IMR-90 (cell line): ENCODE measurements around the gene CCDC167. TPM values are rescaled to one million over a fixed set of nuclear protein-coding genes. Genes with fewer than 3 reads are reported as not detected.

ENCODE experiments used
- ATAC-seq: fragments of 200-7000 bp; cut with Tn5 transposase; 2 replicates; pipeline ENCODE4 v1.9.1; 2020; ENCODE audit warnings: low read depth, mild to moderate bottlenecking, moderate library complexity
- BruUV-seq: library from RNA; stranded (reverse); fragments of 400-500 nt; replicated peaks from 2 replicates; lab custom pipeline; 2021; lab: Mats Ljungman, UMichigan
- CTCF ChIA-PET: fragments of 300-600 bp; formaldehyde crosslinking; extraction: SDS; loops from one replicate; lab custom pipeline; 2021; ENCODE audit warnings: antibody characterized with exemption; lab: Yijun Ruan, JAX
- POLR2A ChIA-PET: fragments of 300-600 bp; sonication (Branson Sonifier 250); formaldehyde crosslinking; loops from one replicate; lab custom pipeline; 2022; ENCODE audit warnings: antibody characterized with exemption; ENCODE audit not compliant: unreplicated experiment; lab: Charles Lee
- DNase-seq: peaks from one replicate; pipeline ENCODE4 v3.0.0; 2013
- H2AFZ ChIP-seq: replicated peaks from 2 replicates; pipeline ENCODE3; 2013; ENCODE audit warnings: low read length, mild to moderate bottlenecking; ENCODE audit not compliant: poor library complexity
- H2AK5ac ChIP-seq: 2 replicates; pipeline ENCODE4 v1.6.1; 2013; ENCODE audit warnings: low read depth, low read length, inconsistent platforms
- H2AK9ac ChIP-seq: replicated peaks from 2 replicates; pipeline ENCODE3; 2013; ENCODE audit warnings: mild to moderate bottlenecking, low read depth, low read length, moderate library complexity; ENCODE audit not compliant: poor library complexity
- H2BK120ac ChIP-seq: 2 replicates; pipeline ENCODE4 v1.6.1; 2013; ENCODE audit warnings: low read depth, low read length, inconsistent platforms
- H2BK15ac ChIP-seq: 3 replicates; pipeline ENCODE4 v1.6.1; 2013; ENCODE audit warnings: low read depth, low read length, inconsistent platforms
- H2BK20ac ChIP-seq: 2 replicates; pipeline ENCODE4 v1.6.1; 2013; ENCODE audit warnings: low read depth, mild to moderate bottlenecking, inconsistent platforms, low read length, moderate library complexity
- H2BK5ac ChIP-seq: 2 replicates; pipeline ENCODE4 v1.6.1; 2013; ENCODE audit warnings: mild to moderate bottlenecking, low read depth, low read length, inconsistent platforms; ENCODE audit not compliant: poor library complexity, severe bottlenecking
- H3K14ac ChIP-seq: replicated peaks from 2 replicates; pipeline ENCODE4 v1.6.1; 2013; ENCODE audit warnings: low read depth, low read length, inconsistent platforms
- H3K18ac ChIP-seq: 2 replicates; pipeline ENCODE4 v1.6.1; 2013; ENCODE audit warnings: low read depth, low read length, control low read depth
- H3K23ac ChIP-seq: 2 replicates; pipeline ENCODE4 v1.6.1; 2013; ENCODE audit warnings: low read depth, low read length, inconsistent platforms
- H3K27ac ChIP-seq: 2 replicates; pipeline ENCODE4 v1.5.1; 2013; ENCODE audit warnings: mild to moderate bottlenecking, control low read depth, low read length; ENCODE audit not compliant: insufficient read depth
- H3K27me3 ChIP-seq: 2 replicates; pipeline ENCODE4 v1.6.1; 2013; ENCODE audit warnings: low read length; ENCODE audit not compliant: control insufficient read depth, insufficient read depth
- H3K36me3 ChIP-seq: 2 replicates; pipeline ENCODE4 v1.6.1; 2013; ENCODE audit warnings: low read length, mixed read lengths; ENCODE audit not compliant: control insufficient read depth, insufficient read depth
- H3K4ac ChIP-seq: 2 replicates; pipeline ENCODE4 v1.6.1; 2013; ENCODE audit warnings: low read depth, low read length, inconsistent platforms
- H3K4me1 ChIP-seq: 2 replicates; pipeline ENCODE4 v1.6.1; 2013; ENCODE audit warnings: low read length, mixed read lengths; ENCODE audit not compliant: control insufficient read depth, insufficient read depth
- H3K4me2 ChIP-seq: 2 replicates; pipeline ENCODE4 v1.6.1; 2013; ENCODE audit warnings: low read depth, mild to moderate bottlenecking, control low read depth, low read length, moderate library complexity
- H3K4me3 ChIP-seq: 2 replicates; pipeline ENCODE4 v1.5.1; 2013; ENCODE audit warnings: low read depth, mild to moderate bottlenecking, control low read depth, low read length, moderate library complexity; ENCODE audit not compliant: insufficient read depth
- H3K56ac ChIP-seq: 2 replicates; pipeline ENCODE4 v1.6.1; 2013; ENCODE audit warnings: low read length, inconsistent platforms; ENCODE audit not compliant: insufficient read depth; ENCODE audit errors: extremely low read depth
- H3K79me1 ChIP-seq, 2 experiments: 2 replicates each; pipeline ENCODE4 v1.6.1; 2013; ENCODE audit warnings: low read length in 2 of 2, inconsistent platforms in 1 of 2, low read depth in 1 of 2
- H3K9ac ChIP-seq: 2 replicates; pipeline ENCODE4 v1.6.1; 2013; ENCODE audit warnings: low read depth, low read length, control low read depth
- H3K9me1 ChIP-seq: 2 replicates; pipeline ENCODE4 v1.6.1; 2013; ENCODE audit warnings: low read length, inconsistent platforms; ENCODE audit not compliant: insufficient read depth
- H3K9me3 ChIP-seq: 2 replicates; pipeline ENCODE4 v1.6.1; 2013; ENCODE audit warnings: low read length; ENCODE audit not compliant: control insufficient read depth, insufficient read depth
- H4K20me1 ChIP-seq: 2 replicates; pipeline ENCODE4 v1.6.1; 2013; ENCODE audit warnings: low read length, inconsistent platforms; ENCODE audit not compliant: insufficient read depth
- H4K5ac ChIP-seq: 2 replicates; pipeline ENCODE4 v1.6.1; 2013; ENCODE audit warnings: mild to moderate bottlenecking, low read depth, low read length, control low read depth
- H4K8ac ChIP-seq, 2 experiments: 2 replicates each; pipeline ENCODE4 v1.6.1; 2013; ENCODE audit warnings: low read depth in 2 of 2, low read length in 2 of 2, control low read depth in 1 of 2, inconsistent platforms in 1 of 2
- H4K91ac ChIP-seq: 2 replicates; pipeline ENCODE4 v1.6.1; 2013; ENCODE audit warnings: low read depth, low read length, inconsistent platforms; ENCODE audit not compliant: insufficient read depth
- BHLHE40 ChIP-seq: fragments of 150-350 bp; IDR thresholded peaks from 2 replicates; pipeline ENCODE4 v1.6.1; 2016; ENCODE audit warnings: mild to moderate bottlenecking, low read depth, low read length
- CEBPB ChIP-seq: IDR thresholded peaks from 2 replicates; pipeline ENCODE4 v1.6.1; 2012; ENCODE audit warnings: low read depth, low read length, improper control_type of control experiment
- CHD1 ChIP-seq: IDR thresholded peaks from 2 replicates; pipeline ENCODE4 v1.6.1; 2012; ENCODE audit warnings: low read depth, low read length, improper control_type of control experiment
- FOS ChIP-seq: fragments of 150-350 bp; IDR thresholded peaks from 2 replicates; pipeline ENCODE4 v1.6.1; 2016; ENCODE audit warnings: low read depth, low read length
- MAFK ChIP-seq: IDR thresholded peaks from 2 replicates; pipeline ENCODE4 v1.6.1; 2012; ENCODE audit warnings: low read depth, low read length, improper control_type of control experiment
- MAZ ChIP-seq: IDR thresholded peaks from 2 replicates; pipeline ENCODE4 v1.6.1; 2012; ENCODE audit warnings: low read depth, mild to moderate bottlenecking, low read length, improper control_type of control experiment, moderate library complexity, borderline replicate concordance
- MXI1 ChIP-seq: IDR thresholded peaks from 2 replicates; pipeline ENCODE4 v1.6.1; 2012; ENCODE audit warnings: low read depth, mild to moderate bottlenecking, low read length, moderate library complexity, borderline replicate concordance
- NFE2L2 ChIP-seq: fragments of 150-350 bp; IDR thresholded peaks from 2 replicates; pipeline ENCODE4 v1.6.1; 2016; ENCODE audit warnings: low read depth, mild to moderate bottlenecking, low read length
- POLR2A ChIP-seq: IDR thresholded peaks from 2 replicates; pipeline ENCODE4 v1.6.1; 2012; ENCODE audit warnings: mild to moderate bottlenecking, low read depth, low read length
- RCOR1 ChIP-seq: IDR thresholded peaks from 2 replicates; pipeline ENCODE4 v1.6.1; 2012; ENCODE audit warnings: mild to moderate bottlenecking, low read length, improper control_type of control experiment; ENCODE audit not compliant: insufficient replicate concordance
- RFX5 ChIP-seq: IDR thresholded peaks from 2 replicates; pipeline ENCODE4 v1.8.0; 2012; ENCODE audit warnings: low read depth, mild to moderate bottlenecking, low read length, moderate library complexity
- SMC3 ChIP-seq: fragments of 150-350 bp; IDR thresholded peaks from 2 replicates; pipeline ENCODE4 v1.6.1; 2016; ENCODE audit warnings: low read depth, mild to moderate bottlenecking, antibody characterized with exemption, low read length, moderate library complexity
- WGBS, 2 experiments: methylation state at CpG; one replicate each; pipeline versions ENCODE4 v1.1.5 to v1.1.7; 2013; ENCODE audit warnings: missing lambda C conversion rate in 2 of 2; ENCODE audit not compliant: insufficient read length in 1 of 2; ENCODE audit errors: extremely low coverage in 2 of 2; 5-methylcytosine and 5-hydroxymethylcytosine counted together
- dilution Hi-C: fragments of 300-500 bp; cut with HindIII; formaldehyde crosslinking; loops from one replicate; pipeline ENCODE4 v1.14.3; 2018; ENCODE audit warnings: low sequenced_read_pairs; ENCODE audit not compliant: unreplicated experiment
- in situ Hi-C: fragments of 300-500 bp; cut with MboI; formaldehyde crosslinking; loops from 3 replicates; pipeline ENCODE4 v1.14.3; 2019; ENCODE audit warnings: low sequenced_read_pairs, inconsistent platforms, mixed read lengths
- intact Hi-C: fragments of 100-400 bp; cut with micrococcal nuclease; formaldehyde crosslinking; loops from 2 replicates; pipeline ENCODE4 v1.10.0; 2022
- polyA plus RNA-seq, 3 experiments: library from polyadenylated mRNA; depleted of rRNA; stranded (reverse); fragments of >200 nt; gene quantifications; 2 replicates each; pipeline ENCODE4 v1.2.3, GENCODE V29; 2012; ENCODE audit warnings: low replicate concordance in 1 of 3
- total RNA-seq: library from RNA; depleted of rRNA; stranded (reverse); fragments of >200 nt; gene quantifications from 2 replicates; pipeline ENCODE4 v1.2.3, GENCODE V29; 2012
- TF ChIP-seq, protein P1 (sequence below): fragments of 150-350 bp; IDR thresholded peaks from 2 replicates; pipeline ENCODE4 v1.6.1; 2016; ENCODE audit warnings: low read depth, mild to moderate bottlenecking, low read length, moderate library complexity, borderline replicate concordance
- TF ChIP-seq, protein P2 (sequence below): fragments of 150-350 bp; IDR thresholded peaks from 2 replicates; pipeline ENCODE4 v1.6.1; 2017; ENCODE audit warnings: mild to moderate bottlenecking, antibody characterized with exemption, low read length, low read depth

CCDC167 gene
- total and polyA plus RNA-seq, 2 of the 4 experiments (the other 2 are of a cell fraction) = 35.8 to 96.8 TPM

- Histone ChIP-seq H3K9ac (no peak overlapping the region), H3K79me1 (peaks cover 7 to 16% of the 10 kb centered on the region in 2 experiments; a peak in 3 of 4 replicates), H4K8ac (no peak overlapping the region), H3K27me3 (peaks cover 34% of the 10 kb centered on the region), H3K4me3 (no peak overlapping the region), H2BK120ac (no peak overlapping the region), H2BK15ac (no peak overlapping the region), H2BK20ac (no peak overlapping the region), H3K56ac (no peak overlapping the region), H3K4ac (no peak overlapping the region), H2AK5ac (no peak overlapping the region), H3K36me3 (no peaks in the 10 kb centered on the region), H2AFZ (no peak overlapping the region), H4K5ac (no peak overlapping the region), H3K14ac (no peak overlapping the region), H3K4me1 (no peaks in the 10 kb centered on the region), H3K18ac (no peak overlapping the region), H3K9me3 (no peaks in the 10 kb centered on the region), H2BK5ac (no peak overlapping the region), H3K4me2 (no peak overlapping the region), H3K27ac (no peak overlapping the region), H4K20me1 (no peaks in the 10 kb centered on the region), H3K23ac (no peak overlapping the region), H3K9me1 (peaks cover 4% of the 10 kb centered on the region; the same call in 1 of the 2 replicates), H2AK9ac (no peak overlapping the region), H4K91ac (no peak overlapping the region)
- ChIA-PET CTCF (no interaction called here), POLR2A (no interaction called here)
- BruUV-seq = no TSS peak
- intact Hi-C loops = no loop called here
- WGBS, 2 experiments = no CpG with 5 or more reads among the region's 7 CpGs
- DNase-seq (no peak), ATAC-seq (no peak)
- in situ Hi-C loops = no loop called here
- TF ChIP-seq, protein P1, sequence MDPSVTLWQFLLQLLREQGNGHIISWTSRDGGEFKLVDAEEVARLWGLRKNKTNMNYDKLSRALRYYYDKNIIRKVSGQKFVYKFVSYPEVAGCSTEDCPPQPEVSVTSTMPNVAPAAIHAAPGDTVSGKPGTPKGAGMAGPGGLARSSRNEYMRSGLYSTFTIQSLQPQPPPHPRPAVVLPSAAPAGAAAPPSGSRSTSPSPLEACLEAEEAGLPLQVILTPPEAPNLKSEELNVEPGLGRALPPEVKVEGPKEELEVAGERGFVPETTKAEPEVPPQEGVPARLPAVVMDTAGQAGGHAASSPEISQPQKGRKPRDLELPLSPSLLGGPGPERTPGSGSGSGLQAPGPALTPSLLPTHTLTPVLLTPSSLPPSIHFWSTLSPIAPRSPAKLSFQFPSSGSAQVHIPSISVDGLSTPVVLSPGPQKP = no peak
- no peak for TF ChIP-seq BHLHE40
- no peak for TF ChIP-seq POLR2A
- TF ChIP-seq CEBPB = no peak
- TF ChIP-seq, protein P2, sequence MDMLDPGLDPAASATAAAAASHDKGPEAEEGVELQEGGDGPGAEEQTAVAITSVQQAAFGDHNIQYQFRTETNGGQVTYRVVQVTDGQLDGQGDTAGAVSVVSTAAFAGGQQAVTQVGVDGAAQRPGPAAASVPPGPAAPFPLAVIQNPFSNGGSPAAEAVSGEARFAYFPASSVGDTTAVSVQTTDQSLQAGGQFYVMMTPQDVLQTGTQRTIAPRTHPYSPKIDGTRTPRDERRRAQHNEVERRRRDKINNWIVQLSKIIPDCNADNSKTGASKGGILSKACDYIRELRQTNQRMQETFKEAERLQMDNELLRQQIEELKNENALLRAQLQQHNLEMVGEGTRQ = no peak
- no peak for TF ChIP-seq MAZ
- no peak for TF ChIP-seq NFE2L2
- TF ChIP-seq MXI1 = no peak
- TF ChIP-seq MAFK = no peak
- no peak for TF ChIP-seq FOS
- no peak for TF ChIP-seq RCOR1
- no peak for TF ChIP-seq RFX5
- no peak for TF ChIP-seq SMC3
- no peak for TF ChIP-seq CHD1
- dilution Hi-C loops = no loop called here
Observed at GRCh38 chr6:37502703-37503291, 3.1 kb upstream of the CCDC167 start.
